Measurements from ENCODE around the gene NCOA3.

NCOA3 gene

GRCh38 chr20:47598911-47599744 is 97.4 kb downstream of the NCOA3 start:
- DNase-seq (ENCODE audit: low read depth), result no peak

GRCh38 chr20:47600967-47601547 is 99.4 kb downstream of the NCOA3 start:
- no peak for DNase-seq (ENCODE audit: low read depth)

DNA sequence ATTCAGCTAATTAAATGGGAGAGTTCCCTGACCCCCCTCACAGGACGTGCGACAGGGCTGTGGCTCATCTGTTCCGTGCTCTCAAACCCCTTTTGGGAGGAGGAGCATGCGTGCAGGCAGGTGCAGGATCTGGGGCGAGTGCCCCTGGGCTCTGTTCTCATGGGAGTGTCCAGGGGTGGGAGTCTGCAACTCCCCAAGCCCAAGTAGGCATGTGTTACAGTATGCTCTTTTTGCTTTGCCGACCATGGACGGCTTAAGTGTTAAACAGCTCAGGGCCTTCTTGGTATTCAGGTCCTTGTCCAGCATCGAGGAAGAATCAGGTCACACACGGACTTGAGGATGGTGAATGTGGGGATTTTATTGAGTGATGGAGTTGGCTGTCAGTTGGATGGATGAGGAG is 101.6 kb downstream of the NCOA3 start:
- no peak for DNase-seq (ENCODE audit: low read depth)

DNA sequence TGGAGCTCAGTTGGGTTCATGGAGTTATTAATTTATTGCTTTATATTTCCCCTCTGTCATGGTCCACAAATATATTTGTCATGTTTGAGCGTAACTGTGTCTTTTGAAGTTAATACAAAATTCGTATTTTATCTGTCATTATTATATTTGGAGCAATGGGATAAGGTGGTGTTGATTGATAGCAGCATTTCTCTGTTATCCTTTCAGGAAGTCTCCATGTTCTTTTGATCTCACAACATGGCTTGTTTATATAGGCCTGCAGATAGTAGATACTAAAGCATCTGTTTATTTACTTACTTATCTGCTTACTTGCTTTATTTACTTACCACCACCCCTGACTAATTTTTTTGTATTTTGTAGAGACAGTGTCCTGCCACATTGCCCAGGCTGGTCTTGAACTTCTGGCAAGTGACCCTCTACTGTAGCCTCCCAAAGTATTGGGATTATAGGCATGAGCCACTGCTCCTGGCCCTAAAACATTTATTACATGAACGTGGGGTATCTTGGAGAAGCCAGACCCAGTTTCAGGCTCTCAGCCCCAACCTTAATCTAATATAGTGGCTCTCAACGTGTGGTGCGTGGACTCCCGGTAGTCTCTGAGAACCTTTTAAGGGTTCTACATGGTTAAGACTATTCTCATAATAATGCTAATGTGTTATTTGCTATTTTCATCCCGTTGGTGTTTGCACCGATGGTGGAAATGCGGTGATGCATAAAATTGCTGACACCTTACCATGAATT is 104.2 kb downstream of the NCOA3 start:
- no peak for DNase-seq (ENCODE audit: low read depth)

DNA sequence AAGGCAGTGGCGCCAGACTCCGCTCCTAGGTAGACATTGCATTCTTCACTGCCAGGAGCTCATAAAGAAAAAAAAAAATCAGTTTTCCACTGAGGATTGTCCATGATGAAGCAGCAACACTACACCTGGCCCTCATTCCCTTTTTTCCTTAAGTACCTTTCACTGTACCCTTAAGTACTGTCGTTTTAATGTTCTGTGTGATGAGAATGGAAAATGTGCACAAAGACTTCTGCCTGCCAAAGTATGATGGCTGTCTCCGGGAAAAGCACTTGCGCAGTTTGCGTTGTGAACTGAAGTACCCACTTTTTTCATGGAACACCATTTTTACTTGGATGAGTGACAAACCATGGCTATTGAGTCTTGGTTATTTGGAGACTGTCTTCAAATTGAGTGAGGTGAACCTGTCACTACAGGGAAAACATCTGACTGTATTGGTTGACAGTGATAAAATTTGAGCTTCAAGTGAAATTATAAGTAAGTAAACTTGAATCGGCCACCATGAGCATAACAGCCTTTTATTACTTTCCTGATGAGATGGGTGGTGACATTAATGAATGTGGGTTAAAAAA is 104.8 kb downstream of the NCOA3 start:
- no peak for DNase-seq (ENCODE audit: low read depth)

DNA sequence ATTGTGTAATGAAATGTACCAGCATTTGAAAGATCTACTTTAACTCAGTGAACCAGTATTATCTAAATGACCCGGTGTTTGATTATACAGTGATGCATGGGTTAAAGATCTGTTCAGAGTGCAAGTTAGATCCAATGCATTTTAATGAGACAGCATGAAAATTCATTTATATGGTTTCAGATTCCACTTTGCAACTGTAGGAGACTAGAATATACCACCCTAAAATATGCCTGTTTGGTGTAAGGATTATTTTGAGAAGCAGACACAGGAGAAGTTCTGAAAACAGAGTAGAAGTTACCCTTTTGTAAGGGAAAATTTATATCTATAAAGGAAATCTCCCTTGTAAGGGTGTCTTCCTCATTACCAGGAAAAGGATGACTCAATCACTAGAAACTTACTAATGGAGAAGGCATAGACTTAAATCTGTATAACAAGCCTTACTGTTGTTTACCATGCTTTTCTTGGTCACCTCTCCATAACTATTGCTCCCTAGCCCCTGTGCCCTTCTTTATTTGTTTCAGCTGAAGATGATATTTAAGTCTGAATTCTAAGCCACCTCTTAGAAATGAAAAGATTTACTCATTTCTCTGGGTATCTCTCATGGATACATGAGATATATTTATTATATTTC is 105.4 kb downstream of the NCOA3 start:
- DNase-seq (ENCODE audit: low read depth), result no peak

DNA sequence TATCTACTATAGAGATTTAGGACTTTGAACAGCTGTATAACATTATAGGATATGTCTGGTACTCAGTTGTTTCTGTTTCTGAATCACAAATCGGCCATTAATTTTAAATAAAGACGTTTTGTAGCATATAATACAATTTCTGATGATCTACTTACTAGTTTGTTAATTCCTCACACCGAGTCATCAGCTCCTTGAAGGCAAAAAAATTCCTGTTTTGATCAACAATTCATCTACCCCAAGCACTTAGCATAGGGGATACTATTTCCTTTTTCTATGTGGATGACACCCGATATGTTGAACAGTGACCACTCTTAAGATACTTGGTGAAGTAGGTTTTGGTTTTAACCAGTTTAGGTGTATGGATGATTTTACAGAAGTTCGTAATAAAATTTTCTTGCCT is 107.3 kb downstream of the NCOA3 start:
- DNase-seq (ENCODE audit: low read depth), result no peak

- DNase-seq (ENCODE audit: low read depth), result peak; percentile 40
These were observed 108.7 kb downstream of the NCOA3 start for GRCh38 chr20:47610247-47610944.

DNA sequence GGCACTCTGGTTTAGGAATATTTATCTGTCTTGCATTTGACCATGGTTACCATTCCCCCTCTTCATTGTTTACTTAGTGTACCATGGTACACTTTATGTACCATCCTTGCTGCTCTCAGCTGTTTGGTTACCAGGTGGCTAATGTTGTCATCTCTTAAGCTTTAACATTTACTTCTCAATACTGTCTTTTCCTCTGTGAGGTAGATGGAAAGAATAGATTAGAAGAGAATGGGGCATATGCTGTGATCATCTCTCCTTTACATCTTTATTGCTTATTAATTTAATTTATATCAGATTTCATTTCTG is 109.2 kb downstream of the NCOA3 start:
- no peak for DNase-seq (ENCODE audit: low read depth)

GRCh38 chr20:47611785-47612184 is 110.1 kb downstream of the NCOA3 start:
- no peak for DNase-seq (ENCODE audit: low read depth)

DNA sequence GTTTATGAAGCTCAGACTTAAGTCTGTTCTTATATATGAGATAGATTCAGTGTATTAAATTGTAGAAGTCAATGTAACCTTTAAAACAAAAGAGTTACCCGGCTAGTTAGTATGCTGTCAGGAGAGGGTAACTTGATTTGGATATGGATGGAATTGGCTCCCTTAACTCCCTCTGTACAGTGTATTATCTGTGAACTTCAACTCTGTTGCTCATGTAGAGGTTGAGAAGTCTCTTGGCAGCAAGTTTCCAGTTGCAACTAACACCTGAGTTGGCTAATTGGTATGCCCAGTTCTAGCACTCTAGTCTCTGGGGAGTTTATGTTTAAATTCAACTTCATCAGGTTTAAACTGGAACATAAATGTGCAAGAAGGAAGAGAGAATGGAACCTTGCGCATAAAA is 111.0 kb downstream of the NCOA3 start:
- no peak for DNase-seq (ENCODE audit: low read depth)

DNA sequence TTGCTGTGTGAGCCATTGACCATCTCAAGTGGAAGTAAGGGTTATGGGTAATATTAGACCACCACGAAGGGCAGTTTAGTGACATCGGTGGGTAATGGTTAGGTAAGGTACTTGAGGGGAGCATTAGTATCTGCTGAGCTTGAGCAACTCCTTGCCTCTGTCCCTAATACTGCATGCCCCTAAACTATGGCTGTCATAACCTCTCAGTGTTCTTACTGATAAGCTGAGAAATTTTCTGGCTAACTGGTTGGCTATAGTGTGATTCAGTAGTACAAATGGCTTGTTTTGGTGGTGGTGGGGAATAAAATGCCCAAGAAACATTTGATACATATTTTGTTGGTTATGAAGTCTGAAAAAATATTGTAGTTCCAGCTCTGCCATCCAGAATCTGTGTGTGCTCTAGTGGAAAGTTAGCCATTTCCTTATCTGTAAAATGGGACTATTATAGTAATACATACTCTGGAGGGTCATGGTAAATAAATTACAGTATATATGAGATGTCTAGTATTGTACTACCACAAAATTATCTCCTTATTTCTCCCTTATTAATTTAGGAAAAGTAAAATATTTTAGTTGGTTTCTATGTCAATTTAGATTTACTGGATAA is 113.1 kb downstream of the NCOA3 start:
- DNase-seq (ENCODE audit: low read depth), result no peak

- DNase-seq (ENCODE audit: low read depth), result no peak
These were observed 116.8 kb downstream of the NCOA3 start for GRCh38 chr20:47618479-47618878.

- DNase-seq (ENCODE audit: low read depth), result no peak
These were observed 119.4 kb downstream of the NCOA3 start for GRCh38 chr20:47620808-47621805.

GRCh38 chr20:47622118-47622665 is 120.5 kb downstream of the NCOA3 start:
- DNase-seq (ENCODE audit: low read depth), result no peak

DNA sequence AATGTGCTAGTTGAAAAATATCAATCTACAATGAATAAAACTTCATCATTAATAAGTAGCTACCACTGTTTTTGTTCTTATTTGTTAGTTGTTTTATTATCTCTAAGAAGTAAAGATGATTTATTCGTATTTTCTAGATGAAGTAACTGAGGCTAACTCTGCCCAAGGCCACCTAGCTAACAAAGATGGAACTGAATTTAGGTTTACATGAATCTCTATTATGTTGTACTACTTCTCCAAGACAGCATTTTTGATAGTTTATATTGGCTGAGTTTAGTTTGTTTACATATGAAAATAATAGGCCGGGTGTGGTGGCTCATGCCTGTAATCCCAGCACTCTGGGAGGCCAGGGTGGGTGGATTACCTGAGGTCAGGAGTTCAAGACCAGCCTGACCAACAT is 121.5 kb downstream of the NCOA3 start:
- no peak for DNase-seq (ENCODE audit: low read depth)

DNA sequence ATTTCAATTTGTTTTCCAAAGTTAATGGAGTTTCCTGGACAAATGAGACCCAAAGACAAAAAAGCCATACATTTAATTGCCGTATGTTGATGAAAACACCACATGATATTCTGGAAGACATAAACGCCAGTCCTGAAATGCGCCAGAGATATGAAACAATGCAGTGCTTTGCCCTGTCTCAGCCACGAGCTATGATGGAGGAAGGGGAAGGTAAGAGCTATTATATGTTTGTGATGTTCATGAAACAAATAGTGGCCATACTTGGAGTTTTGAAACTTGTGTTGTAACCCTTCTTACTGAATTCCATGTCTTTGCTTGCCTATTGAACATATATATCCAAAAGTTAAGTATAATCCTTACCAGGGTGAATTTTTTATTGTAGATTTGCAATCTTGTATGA is 125.9 kb downstream of the NCOA3 start:
- DNase-seq (ENCODE audit: low read depth), result no peak

GRCh38 chr20:47629907-47630306 is 128.2 kb downstream of the NCOA3 start:
- no peak for DNase-seq (ENCODE audit: low read depth)

GRCh38 chr20:47631078-47631477 is 129.4 kb downstream of the NCOA3 start:
- DNase-seq (ENCODE audit: low read depth), result no peak

DNA sequence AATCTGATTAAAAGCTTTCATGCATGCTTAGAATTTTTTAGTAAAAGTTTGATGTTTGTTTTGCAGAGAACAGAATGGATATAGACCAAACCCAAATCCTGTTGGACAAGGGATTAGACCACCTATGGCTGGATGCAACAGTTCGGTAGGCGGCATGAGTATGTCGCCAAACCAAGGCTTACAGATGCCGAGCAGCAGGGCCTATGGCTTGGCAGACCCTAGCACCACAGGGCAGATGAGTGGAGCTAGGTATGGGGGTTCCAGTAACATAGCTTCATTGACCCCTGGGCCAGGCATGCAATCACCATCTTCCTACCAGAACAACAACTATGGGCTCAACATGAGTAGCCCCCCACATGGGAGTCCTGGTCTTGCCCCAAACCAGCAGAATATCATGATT is 133.6 kb downstream of the NCOA3 start:
- DNase-seq (ENCODE audit: low read depth), result no peak

Measured in GM04503 (cell line).